G401.6 (cell line): ENCODE measurements around the gene LTB4R2.
"Not testable (repeated sequence)": the region's sequence is repeated elsewhere in the genome, so short reads cannot be mapped to it uniquely, and the experiment has no call there.

ENCODE experiments used
- FAIRE-seq: peaks from 2 replicates; lab custom pipeline; 2012; peaks lifted over from hg19 to GRCh38; lab: Jason Lieb, UNC

LTB4R2 gene

GRCh38 chr14:24340606-24341005 lies 30.7 kb downstream of the LTB4R2 start:
- FAIRE-seq = no peak

- no peak for FAIRE-seq
Observed at GRCh38 chr14:24342889-24343288, 32.9 kb downstream of the LTB4R2 start.

GRCh38 chr14:24343795-24344660 lies 34.1 kb downstream of the LTB4R2 start:
- no peak for FAIRE-seq

GRCh38 chr14:24347134-24347533 lies 37.2 kb downstream of the LTB4R2 start:
- FAIRE-seq = no peak

GRCh38 chr14:24348186-24348585 lies 38.2 kb downstream of the LTB4R2 start:
- FAIRE-seq = no peak

- FAIRE-seq = no peak
Observed at GRCh38 chr14:24349742-24350141, 39.8 kb downstream of the LTB4R2 start.

GRCh38 chr14:24351517-24351916 lies 41.6 kb downstream of the LTB4R2 start:
- FAIRE-seq = no peak

GRCh38 chr14:24353559-24354481 lies 43.9 kb downstream of the LTB4R2 start:
- no peak for FAIRE-seq

- FAIRE-seq = not testable (repeated sequence)
Observed at GRCh38 chr14:24354482-24354825, 44.5 kb downstream of the LTB4R2 start.

- FAIRE-seq = no peak
Observed at GRCh38 chr14:24355009-24355408, 45.1 kb downstream of the LTB4R2 start.

GRCh38 chr14:24356208-24356607 lies 46.3 kb downstream of the LTB4R2 start:
- no peak for FAIRE-seq

GRCh38 chr14:24360281-24360680 lies 50.3 kb downstream of the LTB4R2 start:
- FAIRE-seq = no peak

- no peak for FAIRE-seq
Observed at GRCh38 chr14:24361326-24361725, 51.4 kb downstream of the LTB4R2 start.
